GM19324 (cell line): Measurements from ENCODE around the gene SLC17A8.

Experiments
- ATAC-seq: cut with Tn5 transposase; IDR thresholded peaks from one replicate; pipeline ENCODE4 v1.9.1; 2021; ENCODE audit warnings: mild to moderate bottlenecking, moderate library complexity; ENCODE audit not compliant: unreplicated experiment, low FRiP score

SLC17A8 gene

GRCh38 chr12:100463661-100464060, 106.8 kb downstream of the SLC17A8 start:
- ATAC-seq: no peak

GRCh38 chr12:100464529-100464928, 107.7 kb downstream of the SLC17A8 start:
- ATAC-seq: no peak

GRCh38 chr12:100468126-100468525, 111.3 kb downstream of the SLC17A8 start:
- ATAC-seq: no peak
